Measurements from ENCODE around the gene CD72.
A peak's percentile ranks its signal among the peaks of the same experiment; 100 is the strongest.

DNA sequence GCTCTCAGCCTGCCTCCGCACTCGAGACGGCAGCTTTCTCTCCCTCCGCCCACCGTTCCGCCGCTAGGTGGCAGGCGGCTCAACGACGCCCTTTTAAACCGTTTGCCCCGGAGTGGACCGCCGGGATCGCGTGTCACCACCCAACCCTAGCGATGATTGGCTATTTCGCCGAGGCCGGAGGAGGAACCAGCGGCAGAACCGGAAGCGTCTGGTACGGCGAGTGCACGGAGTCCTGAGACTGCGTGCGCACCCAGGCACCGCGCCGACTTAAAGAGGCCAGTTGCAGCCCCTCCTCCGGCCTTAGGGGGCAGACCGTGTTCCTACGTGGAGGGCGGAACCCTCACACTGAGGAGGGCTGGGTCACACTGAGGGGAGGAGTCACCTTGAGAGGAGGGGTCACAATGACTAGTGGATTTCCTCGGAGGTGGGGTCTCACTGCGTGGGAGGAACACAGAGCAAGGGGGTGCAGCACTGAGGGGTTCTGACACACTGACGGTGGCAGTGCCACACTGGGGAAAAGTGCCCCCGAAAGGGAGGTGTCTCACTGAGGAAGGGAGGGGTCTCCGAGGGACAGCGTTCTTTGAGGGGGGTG lies 14.1 kb downstream of the CD72 start:
- TF ChIP-seq, protein P1, sequence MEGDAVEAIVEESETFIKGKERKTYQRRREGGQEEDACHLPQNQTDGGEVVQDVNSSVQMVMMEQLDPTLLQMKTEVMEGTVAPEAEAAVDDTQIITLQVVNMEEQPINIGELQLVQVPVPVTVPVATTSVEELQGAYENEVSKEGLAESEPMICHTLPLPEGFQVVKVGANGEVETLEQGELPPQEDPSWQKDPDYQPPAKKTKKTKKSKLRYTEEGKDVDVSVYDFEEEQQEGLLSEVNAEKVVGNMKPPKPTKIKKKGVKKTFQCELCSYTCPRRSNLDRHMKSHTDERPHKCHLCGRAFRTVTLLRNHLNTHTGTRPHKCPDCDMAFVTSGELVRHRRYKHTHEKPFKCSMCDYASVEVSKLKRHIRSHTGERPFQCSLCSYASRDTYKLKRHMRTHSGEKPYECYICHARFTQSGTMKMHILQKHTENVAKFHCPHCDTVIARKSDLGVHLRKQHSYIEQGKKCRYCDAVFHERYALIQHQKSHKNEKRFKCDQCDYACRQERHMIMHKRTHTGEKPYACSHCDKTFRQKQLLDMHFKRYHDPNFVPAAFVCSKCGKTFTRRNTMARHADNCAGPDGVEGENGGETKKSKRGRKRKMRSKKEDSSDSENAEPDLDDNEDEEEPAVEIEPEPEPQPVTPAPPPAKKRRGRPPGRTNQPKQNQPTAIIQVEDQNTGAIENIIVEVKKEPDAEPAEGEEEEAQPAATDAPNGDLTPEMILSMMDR (IDR thresholded peaks at IDR 0.05) = peak; percentile 95 to 99 (median 98)
- TF ChIP-seq EP300 (IDR thresholded peaks at IDR 0.05) = peak in 1 of 4 donors; percentile 73

All from upper lobe of left lung (tissue), 4 donors.